Measurements from ENCODE around the gene DDX18.
"Not testable (repeated sequence)": the region's sequence is repeated elsewhere in the genome, so short reads cannot be mapped to it uniquely, and the experiment has no call there.

The DDX18 gene

DNA sequence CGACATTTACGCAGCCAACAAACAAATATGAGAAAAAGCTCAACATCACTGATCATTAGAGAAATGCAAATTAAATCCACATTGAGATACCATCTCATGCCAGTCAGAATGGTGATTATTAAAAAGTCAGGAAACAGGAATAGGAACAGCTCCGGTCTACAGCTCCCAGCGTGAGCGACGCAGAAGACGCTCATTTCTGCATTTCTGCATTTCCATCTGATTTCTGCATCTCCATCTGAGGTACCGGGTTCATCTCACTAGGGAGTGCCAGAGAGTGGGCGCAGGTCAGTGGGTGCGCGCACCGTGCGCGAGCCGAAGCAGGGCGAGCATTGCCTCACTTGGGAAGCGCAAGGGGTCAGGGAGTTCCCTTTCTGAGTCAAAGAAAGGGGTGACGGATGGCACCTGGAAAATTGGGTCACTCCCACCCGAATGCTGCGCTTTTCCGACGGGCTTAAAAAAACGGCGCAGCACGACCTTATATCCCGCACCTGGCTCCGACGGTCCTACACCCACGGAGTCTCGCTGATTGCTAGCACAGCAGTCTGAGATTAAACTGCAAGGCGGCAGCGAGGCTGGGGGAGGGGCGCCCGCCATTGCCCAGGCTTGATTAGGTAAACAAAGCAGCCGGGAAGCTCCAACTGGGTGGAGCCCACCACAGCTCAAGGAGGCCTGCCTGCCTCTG is 10.7 kb upstream of the DDX18 start:
- not testable (repeated sequence) for H3K36me3 ChIP-seq (ENCODE audit: control insufficient read depth, insufficient read depth, low read length, severe bottlenecking); H3K4me1 ChIP-seq (ENCODE audit: control insufficient read depth, insufficient read depth, low read length); DNase-seq (ENCODE audit: low read depth); H3K27me3 ChIP-seq (replicated peaks; ENCODE audit: control insufficient read depth, insufficient read depth, low read length); H3K9ac ChIP-seq (ENCODE audit: low read length); H3K9me3 ChIP-seq (ENCODE audit: control insufficient read depth, low read length)
- peak overlapping the region; percentile 63 for H3K4me3 ChIP-seq (ENCODE audit: low read length)

DNA sequence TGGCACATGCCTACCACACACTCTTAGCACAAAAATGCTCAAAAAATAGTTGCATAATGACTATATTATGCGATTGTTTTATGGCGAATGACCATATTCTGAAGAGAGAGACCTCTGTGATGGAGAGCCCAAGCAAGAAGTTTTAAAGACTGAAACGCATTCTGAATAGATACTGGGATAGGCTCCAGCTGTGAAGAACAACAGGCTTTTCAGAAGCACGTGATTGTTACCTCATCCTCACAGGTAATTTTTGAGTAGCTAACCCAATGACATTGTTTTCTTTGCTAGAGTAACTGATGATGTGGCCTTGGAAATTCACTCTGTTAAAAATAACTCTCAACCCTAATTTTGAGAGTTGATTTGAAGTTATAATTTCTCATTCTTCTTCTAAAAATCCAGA is 2.0 kb upstream of the DDX18 start:
- Histone ChIP-seq H3K9me3 (ENCODE audit: control insufficient read depth, low read length) (no peaks in the 10 kb centered on the region), H3K9ac (ENCODE audit: low read length) (no peak overlapping the region), H3K27me3 (replicated peaks; ENCODE audit: control insufficient read depth, insufficient read depth, low read length) (no peaks in the 10 kb centered on the region), H3K4me1 (ENCODE audit: control insufficient read depth, insufficient read depth, low read length) (peaks cover 17% of the 10 kb centered on the region), H3K4me3 (ENCODE audit: low read length) (no peak overlapping the region), H3K36me3 (ENCODE audit: control insufficient read depth, insufficient read depth, low read length, severe bottlenecking) (peaks cover 2% of the 10 kb centered on the region)
- DNase-seq (ENCODE audit: low read depth): no peak

DNA sequence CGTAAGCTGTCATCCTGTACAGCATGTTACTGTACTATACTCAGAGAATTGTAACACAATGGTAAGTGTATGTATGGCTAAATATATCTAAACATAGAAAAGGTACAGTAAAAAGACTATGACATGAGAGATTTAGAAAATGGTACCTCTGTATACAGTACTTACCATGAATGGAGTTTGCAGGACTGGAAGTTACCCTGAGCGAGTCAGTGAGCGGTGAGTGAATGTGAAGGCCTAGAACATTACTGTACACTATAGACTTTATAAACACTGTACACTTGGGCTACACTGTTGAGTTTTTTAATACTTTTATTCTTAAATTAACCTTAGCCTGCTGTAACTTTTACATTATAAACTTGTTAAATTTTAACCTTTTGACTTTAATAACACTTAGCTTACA is 1.5 kb downstream of the DDX18 start:
- peaks cover 17% of the 10 kb centered on the region for H3K4me1 ChIP-seq (ENCODE audit: control insufficient read depth, insufficient read depth, low read length)
- no peak for DNase-seq (ENCODE audit: low read depth)
- no peaks in the 10 kb centered on the region for H3K27me3 ChIP-seq (replicated peaks; ENCODE audit: control insufficient read depth, insufficient read depth, low read length)
- no peaks in the 10 kb centered on the region for H3K9me3 ChIP-seq (ENCODE audit: control insufficient read depth, low read length)
- H3K4me3 ChIP-seq (ENCODE audit: low read length): peak overlapping the region; percentile 95
- peak overlapping the region; percentile 93 for H3K9ac ChIP-seq (ENCODE audit: low read length)
- peaks cover 37% of the 10 kb centered on the region for H3K36me3 ChIP-seq (ENCODE audit: control insufficient read depth, insufficient read depth, low read length, severe bottlenecking)

DNA sequence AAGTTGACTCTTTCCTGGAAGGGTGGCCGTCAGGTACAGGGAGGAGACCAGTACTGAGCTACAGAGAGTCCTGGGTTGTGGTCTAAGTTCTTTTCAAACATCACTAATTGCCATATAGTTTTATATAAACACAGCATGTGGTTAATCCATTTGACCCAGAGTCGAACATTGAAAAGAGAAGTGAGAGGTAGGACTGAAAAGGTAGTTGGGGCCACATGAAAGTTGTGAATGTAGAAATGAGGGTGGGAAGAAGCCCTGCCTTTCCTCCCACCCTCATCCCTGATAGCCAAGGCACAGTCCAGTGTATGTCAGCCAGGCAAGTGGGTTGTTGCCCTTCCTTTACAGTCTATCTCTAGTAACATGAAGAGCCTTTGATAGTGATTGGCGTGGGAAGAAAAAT is 4.4 kb downstream of the DDX18 start:
- peaks cover 67% of the 10 kb centered on the region for H3K36me3 ChIP-seq (ENCODE audit: control insufficient read depth, insufficient read depth, low read length, severe bottlenecking)
- no peak overlapping the region for H3K9ac ChIP-seq (ENCODE audit: low read length)
- no peaks in the 10 kb centered on the region for H3K9me3 ChIP-seq (ENCODE audit: control insufficient read depth, low read length)
- no peaks in the 10 kb centered on the region for H3K27me3 ChIP-seq (replicated peaks; ENCODE audit: control insufficient read depth, insufficient read depth, low read length)
- DNase-seq (ENCODE audit: low read depth): no peak
- no peak overlapping the region for H3K4me3 ChIP-seq (ENCODE audit: low read length)
- peaks cover 17% of the 10 kb centered on the region for H3K4me1 ChIP-seq (ENCODE audit: control insufficient read depth, insufficient read depth, low read length)

DNA sequence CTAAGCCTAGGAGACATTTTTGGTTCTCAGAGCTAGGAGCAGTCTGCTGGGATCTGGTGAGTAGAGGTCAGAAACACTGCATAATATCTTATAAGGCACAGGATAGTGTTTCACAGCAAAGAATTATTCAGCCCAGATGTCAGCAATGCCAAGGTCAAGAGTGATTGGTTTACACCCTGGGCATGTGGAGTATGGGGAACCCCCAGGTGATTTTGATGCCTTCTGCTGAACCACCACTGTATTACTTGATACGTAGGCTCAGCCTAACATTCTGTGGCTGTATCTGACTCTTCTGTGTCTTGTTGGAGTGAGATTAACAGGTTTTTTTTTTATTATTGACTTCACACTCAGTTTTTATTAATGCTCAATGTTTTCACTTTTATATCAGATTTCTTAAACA is 6.0 kb downstream of the DDX18 start:
- DNase-seq (ENCODE audit: low read depth): no peak
- no peaks in the 10 kb centered on the region for H3K27me3 ChIP-seq (replicated peaks; ENCODE audit: control insufficient read depth, insufficient read depth, low read length)
- no peak overlapping the region for H3K4me3 ChIP-seq (ENCODE audit: low read length)
- no peak overlapping the region for H3K9ac ChIP-seq (ENCODE audit: low read length)
- H3K4me1 ChIP-seq (ENCODE audit: control insufficient read depth, insufficient read depth, low read length): peaks cover 13% of the 10 kb centered on the region
- H3K36me3 ChIP-seq (ENCODE audit: control insufficient read depth, insufficient read depth, low read length, severe bottlenecking): peaks cover 82% of the 10 kb centered on the region
- H3K9me3 ChIP-seq (ENCODE audit: control insufficient read depth, low read length): no peaks in the 10 kb centered on the region

DNA sequence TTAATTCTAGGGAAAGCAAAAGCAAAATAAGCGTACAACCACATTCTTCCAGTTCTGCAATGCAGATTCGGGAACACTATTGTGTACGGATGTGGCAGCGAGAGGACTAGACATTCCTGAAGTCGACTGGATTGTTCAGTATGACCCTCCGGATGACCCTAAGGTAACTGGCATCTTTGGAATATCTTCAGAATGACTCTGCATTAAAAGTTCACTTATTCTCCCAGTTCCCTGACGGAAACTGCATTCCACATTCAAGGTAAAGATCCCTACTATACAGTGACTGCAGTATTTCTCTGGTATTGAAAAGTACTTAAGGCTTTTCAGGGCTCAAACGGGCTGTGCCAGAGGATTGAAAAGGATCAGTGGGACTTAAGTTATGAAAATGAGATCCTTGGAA is 10.9 kb downstream of the DDX18 start:
- no peaks in the 10 kb centered on the region for H3K4me1 ChIP-seq (ENCODE audit: control insufficient read depth, insufficient read depth, low read length)
- peaks cover 96% of the 10 kb centered on the region for H3K36me3 ChIP-seq (ENCODE audit: control insufficient read depth, insufficient read depth, low read length, severe bottlenecking)
- H3K4me3 ChIP-seq (ENCODE audit: low read length): no peak overlapping the region
- no peak overlapping the region for H3K9ac ChIP-seq (ENCODE audit: low read length)
- H3K27me3 ChIP-seq (replicated peaks; ENCODE audit: control insufficient read depth, insufficient read depth, low read length): no peaks in the 10 kb centered on the region
- no peak for DNase-seq (ENCODE audit: low read depth)
- H3K9me3 ChIP-seq (ENCODE audit: control insufficient read depth, low read length): no peaks in the 10 kb centered on the region

DNA sequence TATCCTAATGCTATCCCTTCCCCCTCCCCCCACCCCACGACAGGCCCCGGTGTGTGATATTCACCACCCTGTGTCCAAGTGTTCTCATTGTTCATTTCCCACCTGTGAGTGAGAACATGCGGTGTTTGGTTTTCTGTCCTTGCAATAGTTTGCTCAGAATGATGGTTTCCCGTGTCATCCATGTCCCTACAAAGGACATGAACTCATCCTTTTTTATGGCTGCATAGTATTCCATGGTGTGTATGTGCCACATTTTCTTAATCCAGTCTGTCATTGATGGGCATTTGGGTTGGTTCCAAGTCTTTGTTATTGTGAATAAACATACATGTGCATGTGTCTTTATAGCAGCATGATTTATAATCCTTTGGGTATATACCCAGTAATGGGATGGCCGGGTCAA is 13.0 kb downstream of the DDX18 start:
- not testable (repeated sequence) for H3K4me3 ChIP-seq (ENCODE audit: low read length); H3K9ac ChIP-seq (ENCODE audit: low read length); H3K9me3 ChIP-seq (ENCODE audit: control insufficient read depth, low read length); H3K4me1 ChIP-seq (ENCODE audit: control insufficient read depth, insufficient read depth, low read length); H3K27me3 ChIP-seq (replicated peaks; ENCODE audit: control insufficient read depth, insufficient read depth, low read length); DNase-seq (ENCODE audit: low read depth)
- peaks cover 93% of the 10 kb centered on the region for H3K36me3 ChIP-seq (ENCODE audit: control insufficient read depth, insufficient read depth, low read length, severe bottlenecking)

DNA sequence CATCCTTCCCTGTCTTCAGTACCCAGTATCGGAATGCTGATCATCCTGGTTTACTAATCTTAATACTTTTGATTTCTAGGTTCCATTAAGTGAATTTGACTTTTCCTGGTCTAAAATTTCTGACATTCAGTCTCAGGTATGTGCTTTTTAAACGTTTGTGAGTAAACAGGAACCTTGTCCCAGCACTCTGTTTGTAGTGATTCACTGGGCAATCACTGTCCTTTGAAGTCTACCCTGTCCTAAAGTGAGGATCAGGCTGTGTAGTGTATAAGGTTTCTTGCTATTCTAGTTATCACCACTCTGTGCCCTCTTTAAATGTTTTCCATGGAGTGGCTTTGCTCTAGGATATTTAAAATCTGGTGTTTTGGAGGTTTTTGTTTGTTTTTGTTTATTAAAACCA is 14.4 kb downstream of the DDX18 start:
- Histone ChIP-seq H3K4me3 (ENCODE audit: low read length) (no peak overlapping the region), H3K27me3 (replicated peaks; ENCODE audit: control insufficient read depth, insufficient read depth, low read length) (no peaks in the 10 kb centered on the region), H3K9me3 (ENCODE audit: control insufficient read depth, low read length) (no peaks in the 10 kb centered on the region), H3K36me3 (ENCODE audit: control insufficient read depth, insufficient read depth, low read length, severe bottlenecking) (peaks cover 88% of the 10 kb centered on the region), H3K9ac (ENCODE audit: low read length) (no peak overlapping the region), H3K4me1 (ENCODE audit: control insufficient read depth, insufficient read depth, low read length) (no peaks in the 10 kb centered on the region)
- no peak for DNase-seq (ENCODE audit: low read depth)

DNA sequence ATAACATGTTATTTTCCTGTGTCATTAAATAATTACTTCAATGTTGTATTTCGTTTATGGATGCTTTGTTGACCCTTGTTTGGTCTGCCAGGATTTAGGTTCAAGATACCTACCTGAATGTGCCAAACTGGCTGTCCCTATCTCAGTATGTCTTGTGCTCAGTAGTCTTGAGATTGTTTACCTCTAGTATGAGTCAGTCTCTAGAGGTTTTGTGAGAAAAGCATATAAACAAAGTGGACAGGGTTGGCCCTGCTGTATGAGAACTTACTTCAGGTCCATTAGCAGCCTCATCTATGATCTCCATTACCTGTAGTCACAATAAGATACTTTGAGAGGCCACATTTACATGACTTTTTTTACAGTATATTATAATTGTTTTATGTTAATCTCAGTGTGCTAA is 17.8 kb downstream of the DDX18 start:
- Histone ChIP-seq H3K4me1 (ENCODE audit: control insufficient read depth, insufficient read depth, low read length) (peaks cover 12% of the 10 kb centered on the region), H3K27me3 (replicated peaks; ENCODE audit: control insufficient read depth, insufficient read depth, low read length) (no peaks in the 10 kb centered on the region), H3K4me3 (ENCODE audit: low read length) (no peak overlapping the region), H3K9me3 (ENCODE audit: control insufficient read depth, low read length) (no peaks in the 10 kb centered on the region), H3K36me3 (ENCODE audit: control insufficient read depth, insufficient read depth, low read length, severe bottlenecking) (peaks cover 55% of the 10 kb centered on the region), H3K9ac (ENCODE audit: low read length) (no peak overlapping the region)
- DNase-seq (ENCODE audit: low read depth): no peak

DNA sequence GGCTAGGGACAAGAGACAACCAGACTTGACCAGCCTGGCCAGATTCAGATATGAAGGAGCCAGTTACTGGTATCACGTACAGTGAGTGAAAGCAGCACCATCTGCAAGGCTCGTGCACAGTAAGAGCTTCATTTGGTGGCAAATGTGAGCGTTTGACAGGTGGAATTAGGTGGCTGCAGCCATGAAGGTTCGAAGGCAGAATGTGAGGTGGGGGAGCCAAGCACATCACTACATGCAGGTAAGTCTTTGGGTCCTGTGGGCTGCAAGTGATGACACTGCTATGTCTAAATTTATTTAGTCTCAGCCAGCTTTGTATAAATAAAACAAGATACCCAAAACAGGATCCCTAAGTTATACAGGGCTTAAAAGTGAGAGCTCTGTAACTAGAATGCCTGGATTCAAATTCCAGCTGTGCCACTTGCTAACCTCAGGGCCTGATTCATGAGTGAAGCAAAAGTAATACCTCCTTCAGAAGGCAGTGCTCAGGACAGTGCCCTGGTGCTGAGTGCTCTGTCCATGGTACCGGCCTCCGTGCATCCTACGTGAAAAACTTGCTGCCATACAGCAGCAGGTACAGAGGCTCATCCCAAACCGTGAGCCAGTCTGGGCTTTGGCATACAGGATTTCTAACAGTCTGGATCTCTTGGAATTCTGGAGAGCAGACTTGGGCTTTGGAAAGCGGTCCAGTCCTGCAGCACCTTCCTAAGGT is 18.6 kb downstream of the DDX18 start:
- Histone ChIP-seq H3K27me3 (replicated peaks; ENCODE audit: control insufficient read depth, insufficient read depth, low read length) (no peaks in the 10 kb centered on the region), H3K9ac (ENCODE audit: low read length) (no peak overlapping the region), H3K4me1 (ENCODE audit: control insufficient read depth, insufficient read depth, low read length) (peaks cover 12% of the 10 kb centered on the region), H3K4me3 (ENCODE audit: low read length) (no peak overlapping the region), H3K9me3 (ENCODE audit: control insufficient read depth, low read length) (no peaks in the 10 kb centered on the region), H3K36me3 (ENCODE audit: control insufficient read depth, insufficient read depth, low read length, severe bottlenecking) (peaks cover 52% of the 10 kb centered on the region)
- peak; percentile 56 for DNase-seq (ENCODE audit: low read depth)

DNA sequence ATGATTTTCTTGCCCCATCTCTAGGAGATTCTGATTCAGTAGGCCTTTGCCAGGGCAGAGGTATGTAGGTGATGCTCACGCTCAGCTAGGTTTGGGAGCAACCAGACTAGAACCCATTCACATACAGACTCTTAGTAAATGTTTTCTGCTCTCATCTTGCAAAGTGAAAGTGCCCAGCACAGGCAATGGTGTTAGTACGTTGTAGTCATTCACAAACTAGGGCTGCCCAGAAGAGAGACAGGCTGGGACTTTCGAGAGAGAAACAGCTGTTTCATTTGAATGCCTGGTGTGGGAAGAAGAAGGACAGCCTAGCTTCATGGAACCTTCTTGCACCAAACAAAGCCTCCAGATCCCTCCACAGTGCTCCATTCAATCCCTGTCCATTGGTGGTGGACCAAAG is 19.4 kb downstream of the DDX18 start:
- no peak overlapping the region for H3K4me3 ChIP-seq (ENCODE audit: low read length)
- peaks cover 43% of the 10 kb centered on the region for H3K36me3 ChIP-seq (ENCODE audit: control insufficient read depth, insufficient read depth, low read length, severe bottlenecking)
- no peaks in the 10 kb centered on the region for H3K9me3 ChIP-seq (ENCODE audit: control insufficient read depth, low read length)
- no peak overlapping the region for H3K9ac ChIP-seq (ENCODE audit: low read length)
- peaks cover 12% of the 10 kb centered on the region for H3K4me1 ChIP-seq (ENCODE audit: control insufficient read depth, insufficient read depth, low read length)
- no peak for DNase-seq (ENCODE audit: low read depth)
- H3K27me3 ChIP-seq (replicated peaks; ENCODE audit: control insufficient read depth, insufficient read depth, low read length): no peaks in the 10 kb centered on the region

DNA sequence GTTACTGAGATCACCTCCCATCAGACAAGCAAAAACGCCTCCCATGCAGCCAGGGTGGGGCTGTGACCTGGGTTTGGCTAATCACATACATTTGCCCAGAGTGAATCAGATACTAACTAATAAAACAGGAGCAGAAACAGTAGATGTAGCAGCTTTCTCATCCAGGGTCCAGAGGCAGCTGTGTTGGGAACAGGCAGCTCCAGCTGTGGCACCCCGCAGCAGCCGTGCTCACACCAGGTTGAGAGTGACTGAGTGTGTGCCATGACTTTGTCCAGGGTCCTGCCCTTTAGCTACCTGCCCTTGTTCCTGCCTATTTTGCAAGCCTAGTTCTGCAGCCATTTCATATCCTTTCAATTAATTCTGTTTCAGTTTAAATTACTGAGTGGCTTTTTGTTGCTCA is 20.5 kb downstream of the DDX18 start:
- H3K27me3 ChIP-seq (replicated peaks; ENCODE audit: control insufficient read depth, insufficient read depth, low read length): no peaks in the 10 kb centered on the region
- no peak for DNase-seq (ENCODE audit: low read depth)
- H3K36me3 ChIP-seq (ENCODE audit: control insufficient read depth, insufficient read depth, low read length, severe bottlenecking): peaks cover 33% of the 10 kb centered on the region
- H3K9ac ChIP-seq (ENCODE audit: low read length): no peak overlapping the region
- H3K4me1 ChIP-seq (ENCODE audit: control insufficient read depth, insufficient read depth, low read length): peaks cover 12% of the 10 kb centered on the region
- no peak overlapping the region for H3K4me3 ChIP-seq (ENCODE audit: low read length)
- no peaks in the 10 kb centered on the region for H3K9me3 ChIP-seq (ENCODE audit: control insufficient read depth, low read length)

Measured in adipocyte (in vitro differentiated cells).